Upper lobe of left lung (tissue), 6 donors: ENCODE data around the gene RAB6D. TPM values are rescaled to one million over a fixed set of nuclear protein-coding genes. Genes with fewer than 3 reads are reported as not detected.
"Not testable (repeated sequence)": the region's sequence is repeated elsewhere in the genome, so short reads cannot be mapped to it uniquely, and the experiment has no call there.

Experiments used
- ATAC-seq, 2 donors: fragments of 200-7000 bp; cut with Tn5 transposase; one replicate each; pipeline ENCODE4 v1.9.1; 2022; ENCODE audit warnings: mild to moderate bottlenecking in 2 of 2, moderate library complexity in 2 of 2; ENCODE audit not compliant: low FRiP score in 2 of 2
- DNase-seq, 2 donors: peaks; one replicate each; pipeline ENCODE4 v3.0.0-alpha.2; 2019 to 2020
- H3K27ac ChIP-seq, 4 donors: fragments of 200-600 bp; sonication (generic); one replicate each; pipeline ENCODE4 v1.5.1; 2016 to 2019
- H3K27me3 ChIP-seq, 4 donors: fragments of 200-600 bp; sonication (generic); one replicate each; pipeline ENCODE4 v1.5.1; 2017 to 2019
- H3K36me3 ChIP-seq, 4 donors: fragments of 200-600 bp; sonication (generic); one replicate each; pipeline ENCODE4 v1.5.1; 2016 to 2019
- H3K4me1 ChIP-seq, 4 donors: fragments of 200-600 bp; sonication (generic); one replicate each; pipeline ENCODE4 v1.5.1; 2018 to 2019
- H3K4me3 ChIP-seq, 4 donors: fragments of 200-600 bp; sonication (generic); one replicate each; pipeline ENCODE4 v1.5.1; 2017 to 2019; ENCODE audit warnings: mild to moderate bottlenecking in 2 of 4, moderate library complexity in 1 of 4
- H3K9me3 ChIP-seq, 4 donors: fragments of 200-600 bp; sonication (generic); one replicate each; pipeline ENCODE4 v1.5.1; 2018 to 2019
- CTCF ChIP-seq, 6 experiments: fragments of 450-650 bp in 4 of 6; fragments of 200-600 bp in 2 of 6; sonication (generic) in 2 of 6; IDR thresholded peaks; one replicate each; pipeline ENCODE4 v1.5.1; 2016 to 2019; ENCODE audit warnings: antibody characterized with exemption in 6 of 6
- EP300 ChIP-seq, 4 donors: sonication (generic); formaldehyde crosslinking; IDR thresholded peaks; one replicate each; pipeline ENCODE4 v1.5.1; 2017; ENCODE audit warnings: antibody characterized with exemption in 4 of 4, control low read depth in 2 of 4
- POLR2A ChIP-seq, 4 donors: fragments of 450-650 bp; IDR thresholded peaks; one replicate each; pipeline ENCODE4 v1.5.1; 2016 to 2017; ENCODE audit warnings: antibody characterized with exemption in 4 of 4, mild to moderate bottlenecking in 2 of 4
- POLR2AphosphoS5 ChIP-seq, 2 donors: sonication (generic); formaldehyde crosslinking; IDR thresholded peaks; one replicate each; pipeline ENCODE4 v1.5.1; 2017; ENCODE audit warnings: antibody characterized with exemption in 2 of 2
- WGBS, 2 donors: methylation state at CpG; one replicate each; pipeline ENCODE4 v1.1.5; 2017 to 2018; 5-methylcytosine and 5-hydroxymethylcytosine counted together
- total RNA-seq, 6 donors: library from RNA; depleted of rRNA in 4 of 6; stranded (reverse); fragments of >200 nt in 4 of 6; gene quantifications; one replicate each; pipeline versions ENCODE4 v1.1.0 to v1.2.1, GENCODE V29; 2016 to 2021
- donor health status: DM: no; HTN: no; CAD: no; lungs with moderate emphysema.
- donor health status: DM: no; HTN: yes; CAD: no; lungs with severe emphysema.

RAB6D gene
- total RNA-seq, 6 donors from 2014 or later: 0.17 TPM; not detected in 5

- no peak for TF ChIP-seq POLR2A (IDR thresholded peaks at IDR 0.05)
- no peak for TF ChIP-seq EP300 (IDR thresholded peaks at IDR 0.05)
- TF ChIP-seq CTCF (IDR thresholded peaks at IDR 0.05): no peak
- no peak for TF ChIP-seq POLR2AphosphoS5 (IDR thresholded peaks at IDR 0.05)
- Histone ChIP-seq H3K27ac (no peak overlapping the region), H3K4me3 (no peak overlapping the region), H3K27me3 (no peaks in the 10 kb centered on the region), H3K36me3 (no peaks in the 10 kb centered on the region), H3K9me3 (no peaks in the 10 kb centered on the region), H3K4me1 (no peaks in the 10 kb centered on the region)
- ATAC-seq (no peak), DNase-seq (no peak)
- 71 to 75% methylated on average over 6 of the region's 6 CpGs for WGBS, 2 donors
Observed at GRCh38 chr2:131402320-131403039, 38.5 kb upstream of the RAB6D start.

GRCh38 chr2:131400849-131401248, 36.9 kb upstream of the RAB6D start:
- TF ChIP-seq POLR2AphosphoS5 (IDR thresholded peaks at IDR 0.05): no peak
- TF ChIP-seq EP300 (IDR thresholded peaks at IDR 0.05): no peak
- no peak for TF ChIP-seq POLR2A (IDR thresholded peaks at IDR 0.05)
- TF ChIP-seq CTCF (IDR thresholded peaks at IDR 0.05): no peak
- no peaks in the 10 kb centered on the region for H3K36me3 ChIP-seq
- H3K27ac ChIP-seq: no peak overlapping the region
- no peaks in the 10 kb centered on the region for H3K4me1 ChIP-seq
- no peak for ATAC-seq
- 75 to 78% methylated on average over 4 of the region's 4 CpGs for WGBS, 2 donors
- H3K9me3 ChIP-seq: no peaks in the 10 kb centered on the region
- no peak for DNase-seq
- no peak overlapping the region for H3K4me3 ChIP-seq
- H3K27me3 ChIP-seq: no peaks in the 10 kb centered on the region

- not testable (repeated sequence) for ATAC-seq, H3K27me3 ChIP-seq, H3K9me3 ChIP-seq, H3K27ac ChIP-seq, H3K4me3 ChIP-seq, DNase-seq, H3K4me1 ChIP-seq, H3K36me3 ChIP-seq
- 88 to 92% methylated on average over 4 of the region's 4 CpGs for WGBS, 2 donors
Observed at GRCh38 chr2:131400441-131400840, 36.5 kb upstream of the RAB6D start.

- not testable (repeated sequence) for H3K27me3 ChIP-seq, DNase-seq, H3K36me3 ChIP-seq, ATAC-seq, H3K4me1 ChIP-seq, H3K4me3 ChIP-seq, H3K27ac ChIP-seq, H3K9me3 ChIP-seq
- WGBS, 2 donors: 77 to 78% methylated on average over 1 of the region's 1 CpG
Observed at GRCh38 chr2:131396209-131396608, 32.2 kb upstream of the RAB6D start.

GRCh38 chr2:131395024-131395645, 31.2 kb upstream of the RAB6D start:
- WGBS, 2 donors: 50 to 51% methylated on average over 12 to 28 of the region's 29 CpGs
- DNase-seq (peak in 1 of 2 donors; percentile 77), ATAC-seq (peak in 1 of 2 donors; percentile 28)
- not testable (repeated sequence) for H3K4me3 ChIP-seq, H3K27me3 ChIP-seq, H3K4me1 ChIP-seq, H3K9me3 ChIP-seq, H3K36me3 ChIP-seq, H3K27ac ChIP-seq

GRCh38 chr2:131394147-131394931, 30.4 kb upstream of the RAB6D start:
- peaks cover 0 to 6% (median 0%) of the 10 kb centered on the region in 4 donors for H3K4me1 ChIP-seq
- no peaks in the 10 kb centered on the region for H3K36me3 ChIP-seq
- peak overlapping the region in 2 of 4 donors; percentile 25 for H3K4me3 ChIP-seq
- 28 to 34% methylated on average over 41 to 42 of the region's 45 CpGs for WGBS, 2 donors
- ATAC-seq (peak; percentile 44 to 46), DNase-seq (peak in 1 of 2 donors; percentile 80)
- no peak for TF ChIP-seq POLR2A (IDR thresholded peaks at IDR 0.05)
- no peak overlapping the region for H3K27ac ChIP-seq
- no peaks in the 10 kb centered on the region for H3K9me3 ChIP-seq
- H3K27me3 ChIP-seq: peaks cover 0 to 4% (median 0%) of the 10 kb centered on the region in 4 donors

- not testable (repeated sequence) for H3K27ac ChIP-seq, ATAC-seq, H3K4me3 ChIP-seq, H3K4me1 ChIP-seq, H3K36me3 ChIP-seq, H3K27me3 ChIP-seq, H3K9me3 ChIP-seq
- DNase-seq: peak in 1 of 2 donors; percentile 43
- 69 to 72% methylated on average over 8 to 9 of the region's 9 CpGs for WGBS, 2 donors
Observed at GRCh38 chr2:131391953-131392352, 28.0 kb upstream of the RAB6D start.

GRCh38 chr2:131391471-131391870, 27.5 kb upstream of the RAB6D start:
- WGBS, 2 donors: 82 to 93% methylated on average over 5 to 8 of the region's 11 CpGs
- not testable (repeated sequence) for H3K27ac ChIP-seq, ATAC-seq, H3K9me3 ChIP-seq, H3K4me3 ChIP-seq, H3K36me3 ChIP-seq, H3K27me3 ChIP-seq, H3K4me1 ChIP-seq
- peak in 1 of 2 donors; percentile 44 for DNase-seq

GRCh38 chr2:131390495-131391130, 26.6 kb upstream of the RAB6D start:
- H3K9me3 ChIP-seq, H3K36me3 ChIP-seq, H3K27me3 ChIP-seq, ATAC-seq, H3K4me1 ChIP-seq, H3K4me3 ChIP-seq, H3K27ac ChIP-seq: not testable (repeated sequence)
- WGBS, 2 donors: 74% methylated on average over 6 of the region's 9 CpGs; no CpG with 5 or more reads in 1 of the 2 donors
- peak in 1 of 2 donors; percentile 37 for DNase-seq
